ENCODE results near the gene CALM1.
A peak's percentile ranks its signal among the peaks of the same experiment; 100 is the strongest.

Gene CALM1
- 914 reads per million, percentile 99 among the genes with 10 or more reads in this experiment for total RNA-seq

GRCh38 chr14:90396341-90397339, at the start of gene CALM1:
Gene CALM1 (plus strand): TSS chr14:90397029. CDS start chr14:90397231, 202 bp downstream.
- peak; percentile 98 for DNase-seq

- DNase-seq = no peak
These were observed 48.6 kb upstream of the CALM1 start for GRCh38 chr14:90348270-90348669.

GRCh38 chr14:90349739-90350138, 47.1 kb upstream of the CALM1 start:
- DNase-seq = no peak

DNA sequence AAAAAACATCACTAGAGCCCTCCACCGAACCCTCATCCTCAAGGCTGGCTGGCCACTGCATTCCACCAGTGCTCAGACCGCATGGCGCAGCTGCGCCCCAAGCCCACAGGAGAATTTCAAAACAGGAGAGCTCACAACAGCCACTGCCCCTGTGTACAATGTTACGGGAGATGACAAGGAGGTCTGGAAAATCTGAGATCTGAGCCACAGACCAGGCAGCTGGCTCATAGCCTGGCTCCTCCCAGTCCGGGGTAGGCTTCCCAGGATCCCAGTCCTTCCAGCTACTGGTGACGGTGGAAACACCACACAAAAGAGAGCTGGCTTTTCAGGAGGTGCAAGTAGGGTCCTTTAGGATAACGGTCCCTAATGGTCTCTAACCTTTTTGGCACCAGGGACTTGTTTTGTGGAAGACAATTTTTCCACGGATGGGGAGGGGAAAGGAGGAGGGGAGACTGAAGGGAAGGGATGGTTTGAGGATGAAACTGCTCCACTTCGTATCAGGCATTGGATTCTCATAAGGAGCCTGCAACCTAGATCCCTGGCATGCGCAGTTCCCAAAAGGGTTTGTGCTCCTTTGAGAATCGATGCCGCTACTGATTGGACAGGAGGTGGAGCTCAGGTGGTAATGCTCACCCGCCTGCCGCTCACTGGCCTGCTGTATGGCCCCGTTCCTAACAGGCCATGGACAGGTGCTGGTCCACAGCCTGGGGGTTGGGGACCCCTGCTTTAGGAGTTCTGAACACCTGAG, 42.1 kb upstream of the CALM1 start:
- DNase-seq = no peak

DNA sequence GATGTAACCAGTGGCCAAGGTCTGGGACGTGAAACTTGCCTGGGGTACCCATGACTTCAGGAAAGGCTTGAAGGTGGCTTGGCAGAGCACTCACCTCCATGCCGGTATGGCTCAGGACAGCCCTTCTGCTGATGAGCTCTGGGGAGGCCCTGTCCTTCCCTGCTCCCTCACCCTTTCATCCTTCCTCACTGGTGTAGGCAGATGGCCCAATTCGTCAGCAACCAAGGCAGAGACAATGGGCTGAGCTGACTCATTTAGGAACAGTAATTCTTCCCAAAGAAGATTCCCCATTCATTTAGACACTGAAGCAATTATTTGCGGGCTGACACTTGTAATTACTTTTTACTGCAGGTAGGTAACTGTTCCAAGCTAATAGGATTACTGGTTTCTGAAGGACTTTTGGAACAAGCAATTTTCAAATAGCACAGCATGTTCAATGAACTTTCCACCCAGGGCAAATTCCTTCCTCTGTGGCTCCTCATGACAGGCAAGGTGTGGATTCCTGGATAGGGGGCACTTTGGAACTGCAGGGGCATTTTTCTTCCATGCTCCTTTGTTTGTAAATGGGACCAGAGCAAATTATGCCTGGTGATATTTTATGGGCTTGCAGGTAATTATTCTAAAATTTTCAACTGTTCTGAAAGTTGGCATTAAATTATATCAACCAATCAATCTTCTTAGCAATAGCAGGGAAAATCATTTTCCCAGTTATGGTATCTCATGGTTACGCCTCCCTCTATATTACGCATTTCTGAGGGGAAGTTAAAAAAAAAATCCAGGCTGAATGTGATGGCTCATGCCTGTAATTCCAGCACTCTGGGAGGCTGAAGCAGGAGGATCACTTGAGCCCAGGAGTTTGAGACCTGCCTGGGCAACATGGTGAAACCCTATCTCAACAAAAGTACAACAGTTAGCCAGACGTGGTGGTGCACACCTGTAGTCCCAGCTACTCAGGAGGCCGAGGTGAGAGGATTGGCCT, 41.0 kb upstream of the CALM1 start:
- no peak for DNase-seq

DNA sequence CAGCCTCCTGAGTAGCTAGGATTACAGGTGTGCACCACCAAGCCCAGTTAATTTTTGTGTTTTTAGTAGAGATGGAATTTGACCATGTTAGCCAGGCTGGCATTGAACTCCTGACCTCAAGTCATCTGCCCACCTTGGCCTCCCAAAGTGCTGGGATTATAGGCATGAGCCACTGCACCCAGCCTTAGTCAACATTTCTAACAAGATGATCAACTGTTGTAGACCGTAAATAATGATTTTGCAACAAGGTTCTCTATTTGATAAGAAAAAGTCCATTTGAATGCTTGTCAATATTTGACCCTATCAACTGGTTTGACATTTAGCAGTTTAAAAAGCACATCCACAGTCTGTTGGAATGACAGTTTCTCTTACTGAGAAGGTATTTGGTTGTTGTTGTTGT, 39.9 kb upstream of the CALM1 start:
- DNase-seq = no peak

- no peak for DNase-seq
These were observed 38.5 kb upstream of the CALM1 start for GRCh38 chr14:90358359-90358758.

DNA sequence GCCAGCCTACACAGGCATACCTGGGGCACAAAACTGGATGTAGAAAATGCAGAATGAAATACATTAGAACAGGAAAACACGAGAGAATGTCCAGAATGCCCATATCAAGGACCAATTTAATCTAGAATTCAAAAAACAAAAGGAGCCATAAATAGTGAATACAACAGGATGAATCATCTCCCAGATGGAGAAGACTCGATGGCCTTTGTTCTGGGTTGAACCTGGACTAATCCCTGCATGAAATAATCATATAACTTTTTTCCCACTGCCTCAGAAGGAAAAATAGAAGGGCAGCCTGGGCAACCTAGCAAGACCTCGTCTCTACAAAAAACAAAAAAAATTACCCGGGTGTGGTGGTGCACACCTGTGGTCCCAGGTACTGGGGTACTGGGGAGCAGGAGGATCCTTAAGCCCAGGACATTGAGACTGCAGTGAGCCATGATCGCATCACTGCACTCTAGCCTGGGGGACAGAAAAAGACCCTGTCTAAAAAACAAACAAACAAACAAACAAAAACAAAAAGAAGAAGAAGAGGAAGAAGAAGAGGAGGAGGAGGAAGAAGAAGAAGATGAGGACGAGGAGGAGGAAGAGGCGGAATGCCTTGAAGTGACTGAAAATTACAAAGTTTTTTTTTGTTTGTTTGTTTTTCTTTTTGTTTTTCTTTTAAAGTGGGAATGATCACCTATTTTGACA, 34.8 kb upstream of the CALM1 start:
- no peak for DNase-seq

DNA sequence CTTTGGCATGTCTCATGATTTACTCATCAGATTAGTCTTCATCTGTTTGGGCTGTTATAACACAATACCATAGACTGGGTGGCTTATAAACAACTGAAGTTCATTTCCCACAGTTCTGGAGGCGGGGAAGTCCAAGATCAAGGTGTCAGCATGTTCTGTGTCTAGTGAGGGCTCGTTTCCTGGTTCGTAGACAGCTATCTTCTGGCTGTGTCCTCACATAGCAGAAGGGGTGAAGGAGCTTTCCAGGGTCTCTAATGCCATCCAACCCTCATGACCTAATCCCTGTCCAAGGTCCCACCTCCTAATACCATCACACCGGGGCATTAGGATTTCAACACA, 34.3 kb upstream of the CALM1 start:
- DNase-seq = no peak

GRCh38 chr14:90368946-90369721, 27.7 kb upstream of the CALM1 start:
- DNase-seq = no peak

GRCh38 chr14:90373887-90374286, 22.9 kb upstream of the CALM1 start:
- no peak for DNase-seq

- DNase-seq = no peak
These were observed 22.0 kb upstream of the CALM1 start for GRCh38 chr14:90374813-90375212.

GRCh38 chr14:90375934-90376333, 20.9 kb upstream of the CALM1 start:
- DNase-seq = no peak

GRCh38 chr14:90378249-90378648, 18.6 kb upstream of the CALM1 start:
- no peak for DNase-seq

DNA sequence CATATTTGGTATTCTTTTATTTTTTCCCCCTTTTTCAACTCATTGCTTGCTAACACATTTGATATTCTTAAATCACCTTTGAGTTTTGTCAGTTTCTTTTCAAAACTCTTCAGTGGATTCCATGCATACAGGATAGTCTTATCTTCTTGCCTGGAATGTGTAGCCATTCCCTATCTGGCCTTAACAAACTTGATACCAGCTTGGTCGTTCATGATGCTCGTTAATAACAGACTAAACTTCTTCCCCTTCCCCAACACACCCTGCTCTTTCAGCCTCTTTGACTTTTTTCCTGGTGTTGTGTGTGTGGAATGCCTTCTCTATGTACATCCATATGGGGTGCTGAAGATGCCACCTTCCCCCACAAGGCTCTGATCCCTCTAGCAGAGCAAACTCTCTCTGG, 17.7 kb upstream of the CALM1 start:
- DNase-seq = no peak

DNA sequence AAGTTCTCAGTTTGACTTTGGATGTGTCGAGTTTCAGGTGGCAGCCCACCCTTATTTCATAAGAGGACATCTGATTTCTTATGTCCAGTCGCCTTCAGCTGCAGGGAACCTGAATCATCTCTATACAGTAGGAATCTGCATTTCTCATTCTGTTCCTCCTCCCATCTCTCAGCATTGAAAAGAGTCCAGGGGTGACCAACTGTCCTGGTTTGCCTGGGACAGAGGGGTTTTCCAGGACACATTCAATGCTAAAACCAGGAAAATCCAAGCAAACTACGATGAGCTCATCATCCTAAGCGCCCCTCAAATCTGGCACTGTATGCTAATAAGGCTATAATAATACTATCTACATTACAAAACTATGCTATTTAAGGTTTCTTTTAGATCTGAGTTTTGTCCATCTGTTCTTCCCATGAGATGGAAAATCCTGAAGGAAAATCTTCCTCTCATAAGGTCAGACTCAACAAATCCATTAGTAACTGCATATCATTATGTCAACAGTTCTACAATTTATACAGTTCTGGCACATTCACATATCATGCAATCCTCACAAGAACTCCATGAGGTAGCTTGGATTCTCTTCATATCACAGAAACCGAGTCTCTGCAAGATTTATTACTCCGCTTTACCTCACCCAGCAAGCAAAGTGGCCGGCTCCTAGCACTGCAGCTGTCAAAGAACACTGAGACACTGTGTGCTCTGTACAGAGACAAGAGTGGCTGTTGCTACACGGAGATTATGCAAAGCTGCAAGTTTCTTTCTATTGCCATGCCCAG, 15.6 kb upstream of the CALM1 start:
- no peak for DNase-seq

GRCh38 chr14:90381999-90382451, 14.8 kb upstream of the CALM1 start:
- DNase-seq = no peak

DNA sequence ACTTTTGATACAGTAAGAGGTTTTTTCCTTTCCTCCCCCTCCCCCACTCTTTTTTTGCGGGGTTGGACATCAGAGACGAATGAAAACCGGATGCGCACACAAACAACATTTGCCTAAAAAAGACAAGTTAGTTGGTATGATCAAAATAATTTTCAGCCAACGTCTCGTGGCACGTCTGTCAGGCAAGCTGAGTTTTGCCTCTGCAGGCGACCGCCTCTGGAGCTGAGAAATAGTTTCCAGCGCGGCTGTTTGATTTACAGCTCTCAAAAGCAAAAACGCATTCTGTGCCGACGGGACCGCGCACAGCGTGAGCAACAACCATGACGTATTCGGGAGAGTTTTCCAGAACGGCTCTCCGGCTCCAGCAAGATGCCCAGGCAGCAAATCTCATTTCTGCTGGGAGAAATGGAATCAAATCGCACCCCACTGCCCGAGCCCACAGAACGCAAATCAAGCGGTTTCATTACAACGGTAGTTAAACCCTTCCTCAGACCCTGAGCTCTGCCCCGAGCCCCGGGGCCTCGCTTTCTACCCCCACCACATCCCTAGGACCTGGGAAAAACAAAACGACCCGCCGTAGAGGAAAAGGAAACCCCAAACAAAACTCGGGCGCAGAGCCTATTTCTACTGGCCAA, 14.2 kb upstream of the CALM1 start:
- peak; percentile 60 for DNase-seq

DNA sequence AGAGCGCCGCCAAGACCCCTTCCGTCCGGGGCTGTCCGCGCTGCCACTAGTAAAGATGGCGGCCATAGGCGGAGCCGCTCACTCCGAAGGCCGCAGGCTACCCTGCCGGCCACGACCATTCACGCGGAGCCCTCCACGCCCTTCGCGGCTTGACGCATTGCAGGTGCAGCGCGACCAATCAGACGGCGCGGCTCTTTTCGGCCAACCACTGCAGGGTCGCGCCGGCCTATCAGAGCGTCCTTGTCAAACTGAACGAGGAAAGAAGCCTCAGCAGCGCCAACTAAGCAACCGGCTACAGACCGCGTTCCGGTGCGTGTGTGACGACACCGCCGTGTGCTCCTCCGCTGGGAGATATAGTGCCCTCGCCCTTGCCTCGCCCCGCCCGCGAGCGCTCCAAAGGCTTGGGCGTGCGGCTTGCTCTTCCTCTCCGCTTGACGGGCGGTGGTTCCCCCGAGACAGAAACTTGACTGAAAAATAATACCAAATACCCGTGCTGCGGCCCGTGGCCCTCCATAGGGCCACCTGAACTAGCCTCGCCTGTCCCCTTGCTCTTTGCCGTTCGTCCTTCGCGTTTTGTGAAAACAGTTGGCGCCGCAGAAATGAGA, 13.6 kb upstream of the CALM1 start:
- peak; percentile 98 for DNase-seq
